Raji (cell line): ENCODE results near the gene THEMIS2.

Source experiments
- POLR2A ChIP-seq: IDR thresholded peaks from 2 replicates; pipeline ENCODE4 v1.6.1; 2011; ENCODE audit warnings: low read depth, low read length, control low read depth; ENCODE audit not compliant: insufficient read depth

Gene THEMIS2

DNA sequence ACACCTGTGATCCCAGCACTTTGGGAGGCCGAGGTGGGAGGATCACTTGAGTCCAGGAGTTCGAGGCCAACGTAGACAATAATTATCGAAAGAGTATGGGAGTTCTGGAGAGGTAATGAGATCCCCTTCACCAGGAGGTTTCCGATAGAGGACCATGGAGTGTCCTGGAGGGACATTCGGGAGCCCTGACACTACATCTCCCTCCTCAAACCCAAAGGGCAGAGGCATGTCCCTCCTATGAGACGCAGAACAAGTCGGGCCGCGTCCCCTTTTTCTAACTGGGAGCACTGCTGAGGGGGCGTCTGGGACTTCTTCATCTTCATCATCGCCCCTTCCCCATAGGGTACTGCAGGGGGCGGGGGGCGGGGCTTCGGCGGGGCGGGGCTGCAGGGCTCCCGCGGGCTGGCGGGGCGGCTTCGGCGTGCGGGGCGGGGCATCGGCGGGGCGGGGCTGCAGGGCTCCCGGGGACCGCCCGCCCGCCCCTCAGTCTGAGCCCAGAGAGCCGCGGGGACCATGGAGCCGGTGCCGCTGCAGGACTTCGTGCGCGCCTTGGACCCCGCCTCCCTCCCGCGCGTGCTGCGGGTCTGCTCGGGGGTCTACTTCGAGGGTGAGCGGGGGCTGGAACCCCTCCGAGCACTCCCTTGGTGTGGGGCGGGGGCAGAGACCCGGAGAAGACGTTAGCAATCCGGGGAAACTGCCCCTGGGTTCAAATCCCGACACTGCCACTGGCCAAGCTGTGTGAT lies at the start of gene THEMIS2:
Gene THEMIS2 (plus strand): TSS at position 486 of the 743 bp plus-strand sequence. CDS start 28 bp downstream, at position 514.
- peak; percentile 76 for TF ChIP-seq POLR2A

DNA sequence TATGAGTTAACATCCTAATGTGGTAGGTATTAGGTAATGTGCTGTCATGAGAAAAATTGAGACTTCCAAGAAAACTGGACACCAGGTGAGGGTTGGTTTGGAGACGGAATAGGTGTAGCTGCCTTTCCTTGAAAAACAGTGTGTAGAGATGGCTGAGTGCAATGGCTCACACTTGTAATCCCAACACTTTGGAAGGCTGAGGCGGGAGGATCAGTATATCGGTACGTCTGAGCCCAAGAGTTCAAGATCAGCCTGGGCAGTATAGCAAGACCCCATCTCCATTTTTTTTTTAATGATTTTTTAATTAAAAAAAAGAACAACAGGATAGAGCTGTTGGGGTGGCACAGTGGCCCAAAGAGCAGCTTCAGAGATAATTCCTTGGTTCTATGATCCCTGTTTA lies 48.6 kb upstream of the THEMIS2 start:
- TF ChIP-seq POLR2A: no peak

DNA sequence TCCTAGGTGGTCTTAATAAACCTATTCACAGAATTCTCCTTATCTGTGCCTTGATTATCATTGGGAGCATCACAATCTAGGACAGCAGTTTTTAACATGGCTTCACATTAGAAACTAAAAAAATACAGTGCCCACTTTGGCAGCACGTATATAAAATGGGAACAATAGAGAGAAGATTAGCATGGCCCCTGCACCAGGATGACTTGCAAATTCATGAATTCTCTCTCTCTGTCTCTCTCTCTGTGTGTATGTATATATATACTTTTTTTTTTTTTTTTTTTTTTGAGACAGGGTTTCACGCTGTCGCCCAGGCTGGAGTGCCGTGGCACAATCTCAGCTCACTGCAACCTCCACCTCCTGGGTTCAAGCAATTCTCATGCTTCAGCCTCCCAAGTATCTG lies 47.9 kb upstream of the THEMIS2 start:
- TF ChIP-seq POLR2A: no peak

DNA sequence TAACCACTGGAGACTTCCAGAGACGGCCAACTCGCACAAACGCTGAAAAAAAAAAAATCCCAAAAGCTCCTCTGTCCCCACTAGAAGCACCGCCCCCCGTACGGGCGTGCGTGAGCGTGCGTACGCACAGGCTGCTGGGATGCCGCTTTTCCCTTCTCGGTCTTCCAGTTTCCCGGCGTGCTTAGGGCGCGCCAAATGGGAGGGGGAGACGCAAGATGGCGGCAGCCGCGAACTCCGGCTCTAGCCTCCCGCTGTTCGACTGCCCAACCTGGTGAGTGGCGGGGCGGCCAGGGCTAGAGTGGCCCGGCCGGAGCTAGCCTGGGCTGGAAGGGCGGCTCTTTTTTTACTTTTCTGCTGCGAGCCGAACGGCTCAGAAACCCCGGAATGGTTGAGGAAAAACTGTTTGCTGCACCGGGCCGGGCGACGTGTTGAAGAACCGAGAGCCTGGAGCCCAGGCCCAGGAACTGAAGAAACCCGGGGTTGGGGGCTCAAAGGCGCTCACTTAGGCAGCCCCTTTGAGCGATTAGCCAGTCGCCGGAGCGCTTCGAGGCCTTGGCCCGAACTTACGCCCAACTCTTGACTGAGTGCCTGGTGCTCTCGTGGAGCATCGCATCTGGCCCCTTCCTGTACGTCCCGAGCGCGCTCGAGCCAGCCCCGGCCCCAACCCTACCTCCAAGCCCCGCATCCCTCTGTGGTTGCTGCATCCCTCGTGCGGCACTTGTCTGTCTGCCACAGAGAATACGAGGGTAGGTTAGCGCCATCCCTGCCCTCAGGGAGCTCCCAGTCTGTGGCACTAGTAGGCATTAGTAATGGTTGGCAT lies 41.5 kb upstream of the THEMIS2 start, which contains the start of gene PPP1R8:
Gene PPP1R8 (plus strand): TSS at position 162 of the 820 bp plus-strand sequence. CDS start 54 bp downstream, at position 216.
- peak; percentile 98 for TF ChIP-seq POLR2A

DNA sequence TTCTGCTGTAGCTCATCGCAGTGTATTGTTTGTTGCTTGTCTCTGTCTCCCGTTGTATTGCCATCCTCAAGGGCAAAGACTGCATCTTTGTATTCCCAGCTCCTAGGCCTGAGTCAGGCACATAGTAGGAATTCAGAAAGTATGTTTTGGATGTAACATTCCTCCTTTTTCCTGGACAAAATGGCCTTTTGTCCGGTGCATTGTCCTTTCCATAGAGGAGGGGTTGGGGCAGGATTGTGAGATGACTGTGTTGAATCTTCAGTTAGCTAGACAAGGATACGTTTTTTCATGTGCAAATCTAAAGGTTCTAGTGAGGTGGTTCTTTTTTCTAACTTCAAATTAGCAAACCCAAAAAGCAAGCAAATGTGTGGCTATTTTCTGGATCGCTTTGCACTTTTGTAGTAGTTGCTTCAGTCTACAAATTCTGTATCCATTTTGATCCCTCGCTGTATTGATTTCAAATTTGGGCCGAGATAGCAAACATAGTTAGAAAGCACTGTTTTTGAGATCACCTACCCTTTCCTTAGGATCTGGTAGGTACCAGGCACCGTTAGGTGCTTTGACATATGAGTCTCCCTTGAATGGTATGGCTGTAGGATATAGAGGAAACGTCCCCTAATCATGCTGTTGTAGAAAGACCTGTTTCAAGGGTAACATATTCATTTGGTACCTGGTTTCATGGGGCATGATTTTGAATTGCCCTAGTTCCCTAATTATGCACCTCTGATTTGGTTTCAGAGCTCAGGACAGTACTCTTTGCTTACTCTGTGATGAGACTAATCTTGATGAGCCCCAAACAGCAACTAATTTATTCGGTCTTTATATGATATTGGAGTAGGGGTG lies 40.6 kb upstream of the THEMIS2 start:
- TF ChIP-seq POLR2A: 0 out of 2 replicates have a peak, but pooled peaks have one; percentile 7

DNA sequence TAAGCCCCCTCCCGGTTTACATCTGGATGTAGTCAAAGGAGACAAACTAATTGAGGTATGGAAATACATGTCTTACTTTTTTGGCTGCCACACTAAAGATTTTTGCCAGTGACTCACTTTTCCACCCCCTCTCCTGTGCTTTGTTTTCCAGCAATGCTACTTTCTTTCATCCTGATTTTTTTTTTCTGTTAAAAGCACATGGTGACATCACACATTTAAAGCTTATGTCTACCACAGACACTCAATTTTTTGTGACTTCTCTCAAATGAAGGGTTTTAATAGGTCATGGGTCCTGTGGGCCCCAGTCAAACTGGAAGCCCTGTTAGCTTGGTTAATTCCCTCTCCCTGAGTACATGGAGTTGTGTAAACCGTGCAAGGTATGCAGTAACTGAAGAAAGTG lies 39.6 kb upstream of the THEMIS2 start:
- TF ChIP-seq POLR2A: no peak

DNA sequence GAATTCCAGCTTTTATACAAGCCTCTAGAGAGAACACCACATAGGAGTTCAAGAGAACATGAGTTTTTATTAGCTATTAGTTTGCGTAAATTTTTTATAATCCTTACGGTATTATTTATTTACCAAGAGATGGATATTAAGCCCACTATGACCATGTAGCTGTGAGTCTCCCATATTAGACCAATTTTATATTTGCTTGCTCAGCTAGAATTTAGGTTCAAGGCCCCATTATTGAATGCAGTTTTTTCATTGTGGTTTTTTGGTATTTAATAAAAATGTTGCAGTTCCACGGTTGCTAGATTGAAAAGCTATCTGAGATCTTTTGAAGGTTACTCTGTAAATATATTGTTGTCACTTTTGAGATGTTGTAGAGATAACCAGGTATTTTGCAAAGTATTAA lies 38.9 kb upstream of the THEMIS2 start:
- no peak for TF ChIP-seq POLR2A

DNA sequence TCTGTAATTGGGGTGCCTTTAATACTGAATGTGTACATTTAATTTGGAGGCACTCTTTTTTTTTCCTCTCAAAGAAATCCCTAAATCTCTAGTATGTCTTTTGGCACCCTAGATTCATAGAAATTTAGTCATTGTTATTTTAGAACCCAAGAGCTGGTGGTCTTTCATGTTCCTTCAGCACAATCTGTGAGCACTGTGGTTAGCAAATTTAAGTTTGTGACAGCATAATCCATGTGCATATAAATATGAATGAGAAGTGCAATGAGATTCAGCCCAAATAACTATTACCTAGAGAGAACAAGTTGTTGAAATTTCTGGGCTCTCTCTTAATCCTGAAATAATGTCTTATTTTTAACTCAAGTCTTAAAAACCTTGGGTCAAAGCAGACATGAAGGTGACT lies 37.3 kb upstream of the THEMIS2 start:
- no peak for TF ChIP-seq POLR2A

DNA sequence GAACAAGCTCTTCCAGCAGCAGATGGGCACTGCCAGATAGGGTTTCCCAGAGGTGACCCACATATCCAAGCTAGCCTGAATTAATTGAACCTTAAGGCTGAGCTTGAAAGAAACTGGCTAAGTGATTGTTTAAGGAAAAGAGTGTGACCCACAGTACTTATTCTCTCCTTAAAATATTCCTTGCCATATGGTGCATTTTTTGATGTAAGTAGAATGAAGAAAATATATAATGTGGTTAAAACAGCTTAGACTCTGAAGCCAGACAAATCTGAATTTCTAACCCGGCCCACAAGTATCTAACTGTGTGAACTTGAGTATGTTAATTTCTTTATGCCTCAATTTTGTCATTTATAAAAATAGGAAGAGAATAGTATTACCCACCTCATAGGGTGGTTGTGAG lies 36.8 kb upstream of the THEMIS2 start:
- TF ChIP-seq POLR2A: no peak

DNA sequence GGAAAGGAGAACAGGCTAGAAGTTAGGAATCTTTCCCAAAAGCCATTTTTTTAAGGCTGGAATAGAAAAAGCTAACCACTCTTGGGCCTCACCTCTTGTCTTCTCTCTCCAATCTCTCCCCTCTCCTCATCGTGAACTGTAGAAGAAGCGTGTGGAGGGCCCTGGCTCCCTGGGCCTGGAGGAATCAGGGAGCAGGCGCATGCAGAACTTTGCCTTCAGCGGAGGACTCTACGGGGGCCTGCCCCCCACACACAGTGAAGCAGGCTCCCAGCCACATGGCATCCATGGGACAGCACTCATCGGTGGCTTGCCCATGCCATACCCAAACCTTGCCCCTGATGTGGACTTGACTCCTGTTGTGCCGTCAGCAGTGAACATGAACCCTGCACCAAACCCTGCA lies 22.4 kb upstream of the THEMIS2 start:
- no peak for TF ChIP-seq POLR2A

DNA sequence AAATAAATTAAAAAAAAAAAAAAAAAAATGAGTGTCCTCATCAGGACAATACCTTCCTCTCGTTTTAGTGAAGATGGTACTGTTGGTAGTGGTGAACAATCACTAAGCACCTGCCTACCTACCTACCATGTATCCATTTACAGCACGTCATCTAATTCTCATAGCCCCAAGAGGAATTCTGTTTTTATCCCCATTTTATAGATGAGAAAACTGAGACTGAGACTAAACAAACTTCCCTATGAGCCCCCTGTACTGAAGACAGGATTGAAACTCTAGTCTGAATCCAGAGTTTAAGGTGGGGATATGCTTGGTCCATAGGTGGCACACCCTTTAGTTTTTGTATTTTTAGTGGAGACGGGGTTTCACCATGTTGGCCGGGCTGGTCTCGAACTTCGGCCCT lies 17.3 kb upstream of the THEMIS2 start:
- TF ChIP-seq POLR2A: no peak

DNA sequence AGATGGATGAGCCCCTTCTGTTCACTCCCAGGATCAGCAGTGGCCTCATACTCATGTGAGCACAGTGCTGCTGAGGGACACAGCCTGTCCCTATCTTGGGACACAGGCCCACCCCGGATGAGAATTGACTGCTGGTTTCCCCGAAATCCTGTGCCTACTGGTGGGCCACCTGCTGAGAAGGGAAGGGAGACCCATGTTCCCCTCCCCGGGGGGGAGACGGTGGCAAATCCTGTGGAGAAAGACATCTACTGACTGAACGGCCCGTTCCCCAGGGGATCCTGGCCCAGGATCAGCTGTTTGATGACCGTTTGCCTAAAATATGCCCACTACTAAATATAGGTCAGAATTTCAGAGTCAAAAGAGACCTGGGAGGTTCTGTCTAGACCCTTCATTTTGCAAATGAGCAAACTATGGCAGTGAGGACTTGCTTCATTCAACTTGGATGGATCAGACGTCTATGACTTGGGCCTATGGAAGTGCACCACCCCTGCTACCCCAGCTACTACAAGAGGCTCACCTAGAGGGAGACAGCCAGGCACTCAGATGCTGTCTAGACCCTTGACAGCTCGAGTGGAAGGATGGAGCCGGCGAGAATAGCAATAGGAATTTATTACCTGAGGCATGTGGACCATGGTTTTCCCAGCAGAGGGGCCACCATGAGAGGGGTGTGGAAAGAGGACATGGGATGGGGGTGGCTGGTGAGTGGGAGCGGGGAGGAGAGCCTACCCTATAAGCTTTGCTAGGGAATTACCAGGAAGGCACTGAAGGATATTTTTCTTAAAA lies 15.6 kb upstream of the THEMIS2 start:
- TF ChIP-seq POLR2A: no peak

DNA sequence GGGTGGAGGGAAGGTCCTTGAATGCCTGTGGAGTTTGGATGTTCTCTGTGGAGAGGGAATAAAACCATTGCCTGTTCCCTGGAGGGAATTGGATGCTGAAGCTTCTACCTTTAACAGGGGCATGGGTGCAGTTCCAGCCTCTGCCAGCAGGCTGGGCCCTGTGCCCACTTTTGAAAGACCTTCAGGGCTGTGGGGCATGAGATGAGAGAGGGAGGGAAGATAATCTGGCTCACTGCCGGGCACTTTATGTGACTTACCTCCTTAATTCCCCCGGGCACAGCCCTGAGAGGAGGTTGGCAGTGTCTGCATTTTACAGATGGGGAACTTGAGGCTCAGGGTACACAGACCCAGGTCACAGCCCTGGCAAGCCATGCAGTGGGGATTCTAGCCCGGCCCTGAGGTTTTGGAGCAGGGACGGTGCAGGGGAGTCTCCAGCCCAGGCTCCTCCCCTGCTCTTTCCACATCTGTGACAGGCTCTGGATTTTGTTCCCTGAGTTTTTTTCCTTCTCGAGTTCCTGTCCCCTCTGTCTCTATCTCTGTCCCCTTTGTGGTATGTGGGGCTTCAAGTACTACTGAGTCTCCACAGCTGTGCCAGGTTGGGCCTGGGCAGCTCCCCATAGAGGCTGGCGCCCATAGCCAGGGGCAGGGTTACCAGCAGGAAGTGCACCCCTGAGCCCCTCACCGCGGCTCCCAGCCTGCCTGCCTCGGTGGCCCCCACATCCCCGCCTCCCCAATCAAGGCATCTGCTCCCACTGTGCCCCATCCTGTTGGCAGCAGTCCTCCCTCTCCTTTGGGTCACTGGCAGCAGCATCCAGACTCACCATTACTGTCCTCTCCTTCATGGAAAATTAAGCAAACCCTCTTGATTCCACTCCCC lies 14.0 kb upstream of the THEMIS2 start:
- TF ChIP-seq POLR2A: no peak
